ENCODE data around the gene LONRF2.

LONRF2 gene

GRCh38 chr2:100242476-100242875, 79.8 kb downstream of the LONRF2 start:
- Histone ChIP-seq H3K9me3 (ENCODE audit: insufficient read depth, low read depth, low read length) (no peaks in the 10 kb centered on the region), H3K4me3 (ENCODE audit: low read length) (no peak overlapping the region), H3K27ac (ENCODE audit: low read depth, low read length) (no peak overlapping the region), H3K36me3 (ENCODE audit: insufficient read depth, low read length) (no peaks in the 10 kb centered on the region), H3K27me3 (ENCODE audit: insufficient read depth, low read length) (peaks cover 6% of the 10 kb centered on the region; the same call in 1 of the 2 replicates), H3K4me1 (ENCODE audit: insufficient read depth, low read length) (peaks cover 12% of the 10 kb centered on the region; the same call in 1 of the 2 replicates), H3K9ac (ENCODE audit: low read depth, low read length) (no peak overlapping the region)
- WGBS = 84% methylated on average over 11 of the region's 11 CpGs

- Histone ChIP-seq H3K27ac (ENCODE audit: low read depth, low read length) (no peak overlapping the region), H3K36me3 (ENCODE audit: insufficient read depth, low read length) (no peaks in the 10 kb centered on the region), H3K4me1 (ENCODE audit: insufficient read depth, low read length) (peaks cover 12% of the 10 kb centered on the region; the same call in 1 of the 2 replicates), H3K9ac (ENCODE audit: low read depth, low read length) (no peak overlapping the region), H3K27me3 (ENCODE audit: insufficient read depth, low read length) (peaks cover 6% of the 10 kb centered on the region; the same call in 1 of the 2 replicates), H3K4me3 (ENCODE audit: low read length) (no peak overlapping the region), H3K9me3 (ENCODE audit: insufficient read depth, low read depth, low read length) (no peaks in the 10 kb centered on the region)
- 91% methylated on average over 6 of the region's 6 CpGs for WGBS
Observed at GRCh38 chr2:100241236-100241635, 81.1 kb downstream of the LONRF2 start.

DNA sequence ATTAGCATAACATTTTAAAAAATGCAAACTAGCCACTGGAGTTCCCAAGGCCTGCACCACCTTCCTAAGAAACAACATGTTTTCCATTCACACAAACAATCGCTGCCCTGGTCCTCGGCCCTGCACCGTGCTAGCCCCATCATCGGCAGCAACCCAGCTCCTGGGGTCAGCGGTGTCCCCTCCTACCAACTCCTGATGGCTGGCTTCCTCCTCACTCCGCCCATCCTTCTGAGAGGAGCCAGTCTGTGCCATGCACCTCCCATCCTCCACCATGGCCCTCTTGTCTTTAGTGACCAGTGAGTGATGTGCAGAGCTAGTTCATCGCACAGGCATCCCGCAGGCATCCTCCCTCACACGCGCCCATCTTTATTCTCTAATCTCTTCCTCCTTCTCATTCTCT, 81.9 kb downstream of the LONRF2 start:
- H3K9ac ChIP-seq (ENCODE audit: low read depth, low read length) = no peak overlapping the region
- no peak overlapping the region for H3K4me3 ChIP-seq (ENCODE audit: low read length)
- WGBS = 94% methylated on average over 10 of the region's 10 CpGs
- no peaks in the 10 kb centered on the region for H3K36me3 ChIP-seq (ENCODE audit: insufficient read depth, low read length)
- no peaks in the 10 kb centered on the region for H3K9me3 ChIP-seq (ENCODE audit: insufficient read depth, low read depth, low read length)
- peaks cover 12% of the 10 kb centered on the region; the same call in 1 of the 2 replicates for H3K4me1 ChIP-seq (ENCODE audit: insufficient read depth, low read length)
- no peak overlapping the region for H3K27ac ChIP-seq (ENCODE audit: low read depth, low read length)
- H3K27me3 ChIP-seq (ENCODE audit: insufficient read depth, low read length) = peaks cover 6% of the 10 kb centered on the region; the same call in 1 of the 2 replicates

GRCh38 chr2:100239486-100240210, 82.7 kb downstream of the LONRF2 start:
- Histone ChIP-seq H3K9ac (ENCODE audit: low read depth, low read length) (no peak overlapping the region), H3K27ac (ENCODE audit: low read depth, low read length) (no peak overlapping the region), H3K36me3 (ENCODE audit: insufficient read depth, low read length) (no peaks in the 10 kb centered on the region), H3K27me3 (ENCODE audit: insufficient read depth, low read length) (peaks cover 6% of the 10 kb centered on the region; the same call in 1 of the 2 replicates), H3K4me1 (ENCODE audit: insufficient read depth, low read length) (peaks cover 15% of the 10 kb centered on the region; the same call in 1 of the 2 replicates), H3K9me3 (ENCODE audit: insufficient read depth, low read depth, low read length) (no peaks in the 10 kb centered on the region), H3K4me3 (ENCODE audit: low read length) (no peak overlapping the region)
- WGBS = 62% methylated on average over 12 of the region's 12 CpGs

DNA sequence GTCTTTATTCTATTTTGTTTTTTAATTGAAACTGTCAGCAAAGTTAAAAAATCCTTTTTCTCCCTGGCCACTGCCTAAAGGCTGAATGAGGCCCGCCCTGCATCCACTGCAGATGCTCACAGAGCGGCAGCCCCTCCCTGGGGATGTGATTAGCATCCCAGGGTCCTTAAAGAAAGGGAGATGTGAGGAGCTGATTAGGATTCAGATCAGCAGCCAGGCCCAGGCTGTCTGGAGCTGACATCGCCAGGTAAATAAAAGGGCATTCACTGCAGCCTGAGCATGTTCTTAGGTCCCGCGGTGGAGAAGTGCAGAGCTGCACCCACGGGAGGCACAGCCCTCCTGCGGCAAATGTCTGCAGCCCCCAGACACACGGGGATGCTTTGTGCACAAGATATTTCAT, 83.8 kb downstream of the LONRF2 start:
- WGBS = 72% methylated on average over 8 of the region's 8 CpGs
- peaks cover 17% of the 10 kb centered on the region; the same call in 1 of the 2 replicates for H3K4me1 ChIP-seq (ENCODE audit: insufficient read depth, low read length)
- H3K9ac ChIP-seq (ENCODE audit: low read depth, low read length) = no peak overlapping the region
- H3K9me3 ChIP-seq (ENCODE audit: insufficient read depth, low read depth, low read length) = no peaks in the 10 kb centered on the region
- no peak overlapping the region for H3K4me3 ChIP-seq (ENCODE audit: low read length)
- no peaks in the 10 kb centered on the region for H3K36me3 ChIP-seq (ENCODE audit: insufficient read depth, low read length)
- H3K27ac ChIP-seq (ENCODE audit: low read depth, low read length) = no peak overlapping the region
- H3K27me3 ChIP-seq (ENCODE audit: insufficient read depth, low read length) = peaks cover 6% of the 10 kb centered on the region; the same call in 1 of the 2 replicates

GRCh38 chr2:100237770-100238169, 84.5 kb downstream of the LONRF2 start:
- no peak overlapping the region for H3K4me3 ChIP-seq (ENCODE audit: low read length)
- WGBS = 73% methylated on average over 7 of the region's 8 CpGs
- H3K4me1 ChIP-seq (ENCODE audit: insufficient read depth, low read length) = peaks cover 17% of the 10 kb centered on the region; the same call in 1 of the 2 replicates
- no peak overlapping the region for H3K9ac ChIP-seq (ENCODE audit: low read depth, low read length)
- H3K9me3 ChIP-seq (ENCODE audit: insufficient read depth, low read depth, low read length) = no peaks in the 10 kb centered on the region
- H3K27ac ChIP-seq (ENCODE audit: low read depth, low read length) = no peak overlapping the region
- H3K36me3 ChIP-seq (ENCODE audit: insufficient read depth, low read length) = no peaks in the 10 kb centered on the region
- peaks cover 6% of the 10 kb centered on the region; the same call in 1 of the 2 replicates for H3K27me3 ChIP-seq (ENCODE audit: insufficient read depth, low read length)

GRCh38 chr2:100237163-100237562, 85.1 kb downstream of the LONRF2 start:
- H3K4me1 ChIP-seq (ENCODE audit: insufficient read depth, low read length) = peaks cover 17% of the 10 kb centered on the region; the same call in 1 of the 2 replicates
- H3K36me3 ChIP-seq (ENCODE audit: insufficient read depth, low read length) = no peaks in the 10 kb centered on the region
- H3K9ac ChIP-seq (ENCODE audit: low read depth, low read length) = no peak overlapping the region
- no peak overlapping the region for H3K4me3 ChIP-seq (ENCODE audit: low read length)
- 82% methylated on average over 10 of the region's 10 CpGs for WGBS
- no peak overlapping the region for H3K27ac ChIP-seq (ENCODE audit: low read depth, low read length)
- peaks cover 6% of the 10 kb centered on the region; the same call in 1 of the 2 replicates for H3K27me3 ChIP-seq (ENCODE audit: insufficient read depth, low read length)
- no peaks in the 10 kb centered on the region for H3K9me3 ChIP-seq (ENCODE audit: insufficient read depth, low read depth, low read length)

GRCh38 chr2:100236166-100236565, 86.1 kb downstream of the LONRF2 start:
- Histone ChIP-seq H3K27me3 (ENCODE audit: insufficient read depth, low read length) (peaks cover 3% of the 10 kb centered on the region; the same call in 1 of the 2 replicates), H3K4me3 (ENCODE audit: low read length) (no peak overlapping the region), H3K4me1 (ENCODE audit: insufficient read depth, low read length) (peaks cover 17% of the 10 kb centered on the region; the same call in 1 of the 2 replicates), H3K9ac (ENCODE audit: low read depth, low read length) (no peak overlapping the region), H3K27ac (ENCODE audit: low read depth, low read length) (no peak overlapping the region), H3K36me3 (ENCODE audit: insufficient read depth, low read length) (no peaks in the 10 kb centered on the region), H3K9me3 (ENCODE audit: insufficient read depth, low read depth, low read length) (no peaks in the 10 kb centered on the region)
- 78% methylated on average over 6 of the region's 6 CpGs for WGBS

- H3K27ac ChIP-seq (ENCODE audit: low read depth, low read length) = no peak overlapping the region
Observed at GRCh38 chr2:100235581-100235980, 86.7 kb downstream of the LONRF2 start.

GRCh38 chr2:100235098-100235497, 87.2 kb downstream of the LONRF2 start:
- Histone ChIP-seq H3K9ac (ENCODE audit: low read depth, low read length) (no peak overlapping the region), H3K36me3 (ENCODE audit: insufficient read depth, low read length) (no peaks in the 10 kb centered on the region), H3K27me3 (ENCODE audit: insufficient read depth, low read length) (no peaks in the 10 kb centered on the region), H3K27ac (ENCODE audit: low read depth, low read length) (no peak overlapping the region), H3K9me3 (ENCODE audit: insufficient read depth, low read depth, low read length) (no peaks in the 10 kb centered on the region), H3K4me1 (ENCODE audit: insufficient read depth, low read length) (peaks cover 17% of the 10 kb centered on the region; the same call in 1 of the 2 replicates), H3K4me3 (ENCODE audit: low read length) (no peak overlapping the region)
- 63% methylated on average over 16 of the region's 16 CpGs for WGBS

More at GRCh38 chr2:100235581-100235980, 86.7 kb downstream of the LONRF2 start:
- H3K27me3 ChIP-seq (ENCODE audit: insufficient read depth, low read length) = 0 out of 2 replicates have a peak, but pooled peaks cover under 1% of the 10 kb centered on the region
- 93% methylated on average over 4 of the region's 4 CpGs for WGBS
- no peaks in the 10 kb centered on the region for H3K9me3 ChIP-seq (ENCODE audit: insufficient read depth, low read depth, low read length)
- H3K4me1 ChIP-seq (ENCODE audit: insufficient read depth, low read length) = peaks cover 17% of the 10 kb centered on the region; the same call in 1 of the 2 replicates
- H3K9ac ChIP-seq (ENCODE audit: low read depth, low read length) = no peak overlapping the region
- no peaks in the 10 kb centered on the region for H3K36me3 ChIP-seq (ENCODE audit: insufficient read depth, low read length)
- H3K4me3 ChIP-seq (ENCODE audit: low read length) = no peak overlapping the region

- Histone ChIP-seq H3K27me3 (ENCODE audit: insufficient read depth, low read length) (no peaks in the 10 kb centered on the region), H3K9ac (ENCODE audit: low read depth, low read length) (no peak overlapping the region), H3K4me3 (ENCODE audit: low read length) (no peak overlapping the region), H3K9me3 (ENCODE audit: insufficient read depth, low read depth, low read length) (no peaks in the 10 kb centered on the region), H3K36me3 (ENCODE audit: insufficient read depth, low read length) (no peaks in the 10 kb centered on the region), H3K4me1 (ENCODE audit: insufficient read depth, low read length) (peaks cover 14% of the 10 kb centered on the region; the same call in 1 of the 2 replicates), H3K27ac (ENCODE audit: low read depth, low read length) (no peak overlapping the region)
- WGBS = 89% methylated on average over 4 of the region's 4 CpGs
Observed at GRCh38 chr2:100234141-100234540, 88.2 kb downstream of the LONRF2 start.
